Ishikawa (cell line): ENCODE results near the gene IP6K1.

Experiments used
- CEBPB ChIP-seq: IDR thresholded peaks from 2 replicates; pipeline ENCODE4 v1.6.1; 2012
- CREB1 ChIP-seq: IDR thresholded peaks from 2 replicates; pipeline ENCODE4 v1.6.1; 2012; ENCODE audit warnings: low read depth
- EGR1 ChIP-seq: IDR thresholded peaks from 2 replicates; pipeline ENCODE4 v1.6.1; 2012
- EP300 ChIP-seq: IDR thresholded peaks from 2 replicates; pipeline ENCODE4 v1.6.1; 2012; ENCODE audit warnings: borderline replicate concordance
- FOXM1 ChIP-seq: IDR thresholded peaks from 2 replicates; pipeline ENCODE4 v1.6.1; 2012; ENCODE audit warnings: low read depth, borderline replicate concordance
- NFIC ChIP-seq: IDR thresholded peaks from 2 replicates; pipeline ENCODE4 v1.6.1; 2012
- RAD21 ChIP-seq: IDR thresholded peaks from 2 replicates; pipeline ENCODE4 v1.6.1; 2012; ENCODE audit warnings: low read depth
- TAF1 ChIP-seq: IDR thresholded peaks from 2 replicates; pipeline ENCODE4 v1.6.1; 2012; ENCODE audit warnings: low read depth, mild to moderate bottlenecking
- TCF12 ChIP-seq: IDR thresholded peaks from 2 replicates; pipeline ENCODE4 v1.6.1; 2012; ENCODE audit warnings: low read depth
- TEAD4 ChIP-seq: IDR thresholded peaks from 2 replicates; pipeline ENCODE4 v1.6.1; 2012
- YY1 ChIP-seq: IDR thresholded peaks from 2 replicates; pipeline ENCODE4 v1.6.1; 2012; ENCODE audit warnings: low read depth
- ZBTB7A ChIP-seq: IDR thresholded peaks from 2 replicates; pipeline ENCODE4 v1.6.1; 2012; ENCODE audit warnings: low read depth
- TF ChIP-seq, protein P1 (sequence below): IDR thresholded peaks from 2 replicates; pipeline ENCODE4 v1.6.1; 2012; ENCODE audit warnings: low read depth, mild to moderate bottlenecking
- TF ChIP-seq, protein P2 (sequence below): IDR thresholded peaks from 2 replicates; pipeline ENCODE4 v1.6.1; 2012
- TF ChIP-seq, protein P3 (sequence below): IDR thresholded peaks from 2 replicates; pipeline ENCODE4 v1.6.1; 2012

IP6K1 gene

DNA sequence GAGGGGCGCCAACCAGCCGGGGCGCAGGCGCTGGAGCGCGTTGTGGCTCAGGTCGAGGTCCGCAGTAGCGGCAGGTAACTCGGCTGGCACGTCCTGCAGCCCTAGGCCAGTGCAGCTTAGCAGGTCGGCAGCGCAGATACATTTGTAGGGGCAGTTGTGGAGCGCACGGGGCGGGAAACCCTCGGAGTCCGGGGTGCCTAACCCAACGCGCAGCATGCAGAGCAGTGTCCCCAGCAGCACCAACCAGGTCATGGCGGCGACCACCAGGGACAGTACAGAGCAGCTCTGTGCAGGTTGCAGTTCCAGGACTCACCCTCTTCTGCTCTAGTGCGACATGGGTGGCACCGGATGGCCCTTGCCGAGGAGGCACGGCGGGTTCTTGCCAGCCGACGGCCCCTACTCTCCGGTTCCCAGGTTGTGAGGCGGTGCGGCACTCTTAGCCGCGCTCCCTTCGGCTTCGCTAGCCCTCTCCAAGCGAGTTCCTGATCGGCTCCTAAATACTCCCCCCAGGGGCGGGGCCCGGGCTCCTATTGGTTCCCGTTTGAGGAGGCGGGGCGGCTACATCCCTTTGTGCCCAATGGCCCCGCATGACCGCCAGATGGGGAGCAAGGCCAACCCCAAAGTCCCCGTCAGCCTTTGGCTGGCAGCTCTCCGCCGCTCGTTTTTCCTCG lies 67.0 kb downstream of the IP6K1 start, which contains the start of gene AMIGO3:
Gene AMIGO3 (minus strand): TSS at position 471 of the 671 bp plus-strand sequence. CDS start 219 bp downstream, at position 252.
- TF ChIP-seq RAD21 (peak; percentile 24; the same call in 1 of the 2 replicates), YY1 (no peak)

DNA sequence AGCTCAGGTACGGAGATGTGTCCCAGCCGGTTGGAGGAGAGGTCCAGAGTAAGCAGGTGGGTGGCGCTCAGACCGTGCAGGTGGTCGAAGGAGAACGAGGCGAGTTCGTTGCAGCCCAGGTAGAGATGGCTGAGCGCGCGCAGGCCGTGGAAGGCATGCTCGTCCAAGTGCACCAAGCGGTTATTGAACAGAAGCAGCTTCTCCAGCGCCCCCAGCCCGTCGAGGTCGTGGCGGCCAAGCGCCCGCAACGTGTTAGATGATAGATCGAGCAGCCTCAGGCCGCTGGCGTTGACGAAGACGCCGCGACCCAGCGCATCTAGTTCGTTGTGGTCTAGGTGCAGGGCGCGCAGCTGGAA lies 67.5 kb downstream of the IP6K1 start:
- TF ChIP-seq, protein P1, sequence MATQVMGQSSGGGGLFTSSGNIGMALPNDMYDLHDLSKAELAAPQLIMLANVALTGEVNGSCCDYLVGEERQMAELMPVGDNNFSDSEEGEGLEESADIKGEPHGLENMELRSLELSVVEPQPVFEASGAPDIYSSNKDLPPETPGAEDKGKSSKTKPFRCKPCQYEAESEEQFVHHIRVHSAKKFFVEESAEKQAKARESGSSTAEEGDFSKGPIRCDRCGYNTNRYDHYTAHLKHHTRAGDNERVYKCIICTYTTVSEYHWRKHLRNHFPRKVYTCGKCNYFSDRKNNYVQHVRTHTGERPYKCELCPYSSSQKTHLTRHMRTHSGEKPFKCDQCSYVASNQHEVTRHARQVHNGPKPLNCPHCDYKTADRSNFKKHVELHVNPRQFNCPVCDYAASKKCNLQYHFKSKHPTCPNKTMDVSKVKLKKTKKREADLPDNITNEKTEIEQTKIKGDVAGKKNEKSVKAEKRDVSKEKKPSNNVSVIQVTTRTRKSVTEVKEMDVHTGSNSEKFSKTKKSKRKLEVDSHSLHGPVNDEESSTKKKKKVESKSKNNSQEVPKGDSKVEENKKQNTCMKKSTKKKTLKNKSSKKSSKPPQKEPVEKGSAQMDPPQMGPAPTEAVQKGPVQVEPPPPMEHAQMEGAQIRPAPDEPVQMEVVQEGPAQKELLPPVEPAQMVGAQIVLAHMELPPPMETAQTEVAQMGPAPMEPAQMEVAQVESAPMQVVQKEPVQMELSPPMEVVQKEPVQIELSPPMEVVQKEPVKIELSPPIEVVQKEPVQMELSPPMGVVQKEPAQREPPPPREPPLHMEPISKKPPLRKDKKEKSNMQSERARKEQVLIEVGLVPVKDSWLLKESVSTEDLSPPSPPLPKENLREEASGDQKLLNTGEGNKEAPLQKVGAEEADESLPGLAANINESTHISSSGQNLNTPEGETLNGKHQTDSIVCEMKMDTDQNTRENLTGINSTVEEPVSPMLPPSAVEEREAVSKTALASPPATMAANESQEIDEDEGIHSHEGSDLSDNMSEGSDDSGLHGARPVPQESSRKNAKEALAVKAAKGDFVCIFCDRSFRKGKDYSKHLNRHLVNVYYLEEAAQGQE, result no peak
- TF ChIP-seq ZBTB7A (no peak), EP300 (no peak), TCF12 (no peak)

DNA sequence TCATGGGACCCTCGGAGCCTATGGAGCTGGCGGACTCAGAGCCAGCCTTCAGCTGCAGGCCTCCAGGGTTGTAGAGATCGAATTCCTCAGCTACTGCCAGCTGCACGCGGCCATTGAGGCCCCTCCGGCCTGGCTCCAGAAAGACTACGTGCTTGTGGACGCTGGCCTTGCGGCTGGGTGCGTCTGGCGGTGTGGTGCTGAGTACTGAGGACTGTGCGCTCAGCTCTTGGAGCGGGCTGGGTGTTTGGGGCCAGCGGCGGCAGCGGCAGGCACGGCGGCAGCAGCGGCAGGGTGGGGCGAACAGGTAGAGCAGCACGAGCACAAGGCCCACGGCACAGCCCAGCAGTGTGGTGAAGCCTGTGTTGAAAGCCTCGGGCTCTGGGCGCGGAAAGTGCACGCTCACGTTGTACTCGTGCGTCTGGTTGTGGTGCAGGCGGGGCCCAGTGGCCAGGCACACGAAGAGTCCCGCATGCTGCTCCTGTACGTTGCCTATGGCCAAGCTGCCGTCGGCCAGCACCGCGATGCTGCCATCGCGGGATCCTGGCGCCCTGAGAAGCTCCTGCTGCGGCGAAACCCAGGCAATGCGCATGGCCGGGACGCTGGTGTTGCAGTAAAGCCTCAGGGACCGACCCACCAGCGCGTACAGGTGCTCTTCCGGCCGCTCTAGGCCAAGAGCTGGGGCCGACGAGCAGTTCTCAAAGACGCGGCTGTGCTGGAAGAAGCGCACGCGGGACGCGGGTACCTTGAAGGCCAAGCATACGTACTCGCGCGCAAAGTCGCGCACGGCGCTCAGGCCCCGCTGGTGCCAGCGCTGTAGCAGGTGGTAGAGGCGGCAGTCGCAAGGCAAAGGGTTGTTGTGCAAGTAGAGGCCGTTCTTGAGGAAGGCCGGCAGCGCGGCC lies 68.1 kb downstream of the IP6K1 start:
- TF ChIP-seq CREB1, result no peak
- TF ChIP-seq, protein P2, sequence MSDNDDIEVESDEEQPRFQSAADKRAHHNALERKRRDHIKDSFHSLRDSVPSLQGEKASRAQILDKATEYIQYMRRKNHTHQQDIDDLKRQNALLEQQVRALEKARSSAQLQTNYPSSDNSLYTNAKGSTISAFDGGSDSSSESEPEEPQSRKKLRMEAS, result no peak
- TF ChIP-seq YY1, result no peak

DNA sequence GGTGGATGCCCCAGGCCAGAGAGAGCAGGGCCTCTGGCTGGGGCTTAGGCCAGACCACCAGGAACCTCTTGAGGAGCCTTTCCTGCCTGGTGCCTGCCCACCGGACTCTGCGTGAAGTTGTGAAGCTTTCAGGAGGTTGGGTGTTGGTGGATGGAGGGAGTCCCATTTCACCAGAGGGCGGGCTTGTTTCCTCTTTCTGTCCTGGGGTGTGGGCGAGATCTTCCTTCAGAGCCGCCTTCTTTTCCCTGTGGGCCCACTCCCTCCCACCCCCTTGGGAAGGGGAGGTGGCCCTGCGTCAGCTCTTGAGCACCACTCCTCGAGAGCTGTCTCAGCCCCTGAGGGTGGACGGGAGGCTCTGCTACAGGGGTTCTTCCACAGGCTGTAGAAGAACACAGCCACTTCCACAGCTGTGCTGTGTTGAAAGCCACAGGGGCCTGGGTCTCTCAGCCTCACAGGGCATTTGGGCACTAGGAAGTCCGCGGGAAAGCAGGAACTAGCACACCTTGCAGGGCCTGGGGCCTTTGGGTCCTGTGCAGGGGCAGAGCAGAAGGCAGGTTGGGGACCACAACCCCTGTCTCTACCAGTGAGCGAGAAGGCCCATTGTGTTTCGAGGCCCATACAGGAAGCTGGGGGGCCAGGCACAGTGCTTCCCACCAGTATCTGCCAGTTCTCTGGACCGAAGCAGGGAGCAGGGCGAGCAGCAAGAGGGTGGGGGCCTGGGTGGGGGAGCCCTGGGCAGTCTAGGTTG lies 69.0 kb downstream of the IP6K1 start:
- no peak for TF ChIP-seq TEAD4
- no peak for TF ChIP-seq CEBPB
- TF ChIP-seq, protein P2, result no peak
- TF ChIP-seq, protein P3, sequence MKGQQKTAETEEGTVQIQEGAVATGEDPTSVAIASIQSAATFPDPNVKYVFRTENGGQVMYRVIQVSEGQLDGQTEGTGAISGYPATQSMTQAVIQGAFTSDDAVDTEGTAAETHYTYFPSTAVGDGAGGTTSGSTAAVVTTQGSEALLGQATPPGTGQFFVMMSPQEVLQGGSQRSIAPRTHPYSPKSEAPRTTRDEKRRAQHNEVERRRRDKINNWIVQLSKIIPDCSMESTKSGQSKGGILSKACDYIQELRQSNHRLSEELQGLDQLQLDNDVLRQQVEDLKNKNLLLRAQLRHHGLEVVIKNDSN, result no peak
- TF ChIP-seq, protein P1, result no peak
- no peak for TF ChIP-seq EGR1
- TF ChIP-seq ZBTB7A, result no peak
- TF ChIP-seq NFIC, result no peak
- no peak for TF ChIP-seq TAF1
- TF ChIP-seq FOXM1, result no peak
- no peak for TF ChIP-seq EP300
- no peak for TF ChIP-seq TCF12
- TF ChIP-seq CREB1, result no peak
- no peak for TF ChIP-seq YY1

DNA sequence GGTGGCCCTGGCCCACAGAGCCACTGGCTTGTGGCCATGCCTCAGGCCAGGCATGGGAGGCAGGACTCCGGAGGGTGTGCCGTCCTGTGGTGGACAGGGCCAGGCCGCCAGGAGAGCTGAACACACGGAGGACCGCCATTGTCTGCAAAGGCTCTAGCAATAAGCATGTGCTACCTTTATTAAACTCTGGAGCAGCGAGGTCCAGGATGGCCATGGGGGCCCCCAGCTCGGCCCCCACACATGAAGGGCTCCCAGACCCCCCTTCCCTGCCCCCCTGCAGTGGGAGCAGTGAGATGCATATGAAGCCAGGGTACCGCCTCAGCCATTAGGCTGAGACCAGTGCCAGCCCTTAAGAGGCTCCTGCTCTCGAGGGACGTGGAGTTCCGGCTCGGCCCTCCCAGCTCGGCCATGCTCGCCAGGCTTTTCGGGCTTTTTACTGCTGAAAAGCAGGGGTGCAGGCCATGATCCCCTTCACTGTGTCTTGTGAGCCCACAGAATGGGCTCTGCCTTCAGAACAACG lies 69.6 kb downstream of the IP6K1 start:
- TF ChIP-seq RAD21, result no peak
- TF ChIP-seq FOXM1, result no peak

- TF ChIP-seq NFIC (no peak), EGR1 (no peak), EP300 (no peak), TCF12 (no peak), TAF1 (no peak), CREB1 (no peak), ZBTB7A (no peak)
- TF ChIP-seq, protein P2, result no peak
Observed at GRCh38 chr3:49716169-49716568, 70.2 kb downstream of the IP6K1 start.
